HEK293 (cell line): ENCODE data around the gene TTLL3.
A peak's percentile ranks its signal among the peaks of the same experiment; 100 is the strongest.

Experiments used
- CTCF ChIA-PET: fragments of 350-600 bp; formaldehyde crosslinking; extraction: SDS; loops from one replicate; lab custom pipeline; 2021; ENCODE audit warnings: antibody characterized with exemption; lab: Yijun Ruan, JAX
- POLR2A ChIA-PET: fragments of 300-600 bp; formaldehyde crosslinking; extraction: SDS; loops from one replicate; lab custom pipeline; 2020; ENCODE audit warnings: antibody characterized with exemption, inconsistent platforms; lab: Yijun Ruan, JAX
- H3K27ac ChIP-seq: fragments of 200-500 bp; sonication (Bioruptor generic); 2 replicates; pipeline ENCODE4 v1.5.1; 2014; ENCODE audit warnings: low read depth, low read length, control low read depth, inconsistent platforms; ENCODE audit errors: extremely low read depth
- H3K36me3 ChIP-seq, 2 experiments: fragments of 200-500 bp in 1 of 2; sonication (Bioruptor generic) in 1 of 2; 1 replicate in 1 of 2; 2 replicates in 1 of 2; pipeline ENCODE4 v1.5.1; 2014 to 2017; ENCODE audit warnings: inconsistent platforms in 2 of 2, low read length in 2 of 2; ENCODE audit not compliant: control insufficient read depth in 2 of 2, insufficient read depth in 1 of 2
- H3K4me1 ChIP-seq: fragments of 200-500 bp; sonication (Bioruptor generic); 2 replicates; pipeline ENCODE4 v1.5.1; 2014; ENCODE audit warnings: mild to moderate bottlenecking, low read length, inconsistent platforms; ENCODE audit not compliant: control insufficient read depth, insufficient read depth
- H3K4me3 ChIP-seq: 2 replicates; pipeline ENCODE4 v1.5.1; 2011; ENCODE audit warnings: low read depth, mild to moderate bottlenecking, control low read depth, low read length, moderate library complexity
- H3K9me3 ChIP-seq: fragments of 200-500 bp; sonication (Bioruptor generic); 2 replicates; pipeline ENCODE4 v1.5.1; 2014; ENCODE audit warnings: low read depth, low read length, inconsistent platforms; ENCODE audit not compliant: control insufficient read depth, insufficient read depth
- GLIS1 ChIP-seq: fragments of 450-650 bp; formaldehyde crosslinking; IDR thresholded peaks from 2 replicates; pipeline ENCODE4 v1.5.1; 2016; ENCODE audit warnings: missing biosample characterization, missing genetic modification characterization
- SP2 ChIP-seq: fragments of 450-650 bp; formaldehyde crosslinking; IDR thresholded peaks from 2 replicates; pipeline ENCODE4 v1.5.1; 2016; ENCODE audit warnings: missing biosample characterization, missing genetic modification characterization
- YY2 ChIP-seq: fragments of 450-650 bp; formaldehyde crosslinking; IDR thresholded peaks from 2 replicates; pipeline ENCODE4 v1.5.1; 2016; ENCODE audit warnings: missing biosample characterization, missing genetic modification characterization
- ZBTB20 ChIP-seq: fragments of 450-650 bp; formaldehyde crosslinking; IDR thresholded peaks from 2 replicates; pipeline ENCODE4 v1.5.1; 2016; ENCODE audit warnings: missing biosample characterization, missing genetic modification characterization
- ZBTB8A ChIP-seq: fragments of 450-650 bp; formaldehyde crosslinking; IDR thresholded peaks from 2 replicates; pipeline ENCODE4 v1.5.1; 2016; ENCODE audit warnings: missing biosample characterization, missing genetic modification characterization
- ZNF266 ChIP-seq: fragments of 450-650 bp; formaldehyde crosslinking; IDR thresholded peaks from 2 replicates; pipeline ENCODE4 v1.5.1; 2016; ENCODE audit warnings: missing biosample characterization, missing genetic modification characterization, low read depth
- TF ChIP-seq, protein P1 (sequence below): fragments of 450-650 bp; formaldehyde crosslinking; IDR thresholded peaks from 2 replicates; pipeline ENCODE4 v1.5.1; 2016; ENCODE audit warnings: missing biosample characterization, missing genetic modification characterization, borderline replicate concordance
- TF ChIP-seq, protein P2 (sequence below): fragments of 450-650 bp; formaldehyde crosslinking; IDR thresholded peaks from 2 replicates; pipeline ENCODE4 v1.5.1; 2016; ENCODE audit warnings: missing biosample characterization, missing genetic modification characterization
- TF ChIP-seq, protein P3 (sequence below): fragments of 450-650 bp; formaldehyde crosslinking; conservative IDR thresholded peaks from 2 replicates; pipeline ENCODE4 v1.5.1; 2016; ENCODE audit warnings: low read depth, missing biosample characterization, missing genetic modification characterization
- TF ChIP-seq, protein P4 (sequence below): fragments of 450-650 bp; formaldehyde crosslinking; IDR thresholded peaks from 2 replicates; pipeline ENCODE4 v1.5.1; 2016; ENCODE audit warnings: missing biosample characterization, missing genetic modification characterization
- TF ChIP-seq, protein P5 (sequence below): fragments of 450-650 bp; formaldehyde crosslinking; IDR thresholded peaks from 2 replicates; pipeline ENCODE4 v1.5.1; 2016; ENCODE audit warnings: missing biosample characterization, missing genetic modification characterization
- TF ChIP-seq, protein P6 (sequence below): fragments of 450-650 bp; formaldehyde crosslinking; IDR thresholded peaks from 2 replicates; pipeline ENCODE4 v1.5.1; 2016; ENCODE audit warnings: missing biosample characterization, missing genetic modification characterization
- TF ChIP-seq, protein P7 (sequence below): fragments of 450-650 bp; formaldehyde crosslinking; IDR thresholded peaks from 2 replicates; pipeline ENCODE4 v1.5.1; 2016; ENCODE audit warnings: missing biosample characterization, missing genetic modification characterization

The TTLL3 gene, protein sequence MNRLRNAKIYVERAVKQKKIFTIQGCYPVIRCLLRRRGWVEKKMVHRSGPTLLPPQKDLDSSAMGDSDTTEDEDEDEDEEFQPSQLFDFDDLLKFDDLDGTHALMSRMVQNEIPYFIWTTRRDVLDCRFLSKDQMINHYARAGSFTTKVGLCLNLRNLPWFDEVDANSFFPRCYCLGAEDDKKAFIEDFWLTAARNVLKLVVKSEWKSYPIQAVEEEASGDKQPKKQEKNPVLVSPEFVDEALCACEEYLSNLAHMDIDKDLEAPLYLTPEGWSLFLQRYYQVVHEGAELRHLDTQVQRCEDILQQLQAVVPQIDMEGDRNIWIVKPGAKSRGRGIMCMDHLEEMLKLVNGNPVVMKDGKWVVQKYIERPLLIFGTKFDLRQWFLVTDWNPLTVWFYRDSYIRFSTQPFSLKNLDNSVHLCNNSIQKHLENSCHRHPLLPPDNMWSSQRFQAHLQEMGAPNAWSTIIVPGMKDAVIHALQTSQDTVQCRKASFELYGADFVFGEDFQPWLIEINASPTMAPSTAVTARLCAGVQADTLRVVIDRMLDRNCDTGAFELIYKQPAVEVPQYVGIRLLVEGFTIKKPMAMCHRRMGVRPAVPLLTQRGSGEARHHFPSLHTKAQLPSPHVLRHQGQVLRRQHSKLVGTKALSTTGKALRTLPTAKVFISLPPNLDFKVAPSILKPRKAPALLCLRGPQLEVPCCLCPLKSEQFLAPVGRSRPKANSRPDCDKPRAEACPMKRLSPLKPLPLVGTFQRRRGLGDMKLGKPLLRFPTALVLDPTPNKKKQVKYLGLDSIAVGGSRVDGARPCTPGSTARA

DNA sequence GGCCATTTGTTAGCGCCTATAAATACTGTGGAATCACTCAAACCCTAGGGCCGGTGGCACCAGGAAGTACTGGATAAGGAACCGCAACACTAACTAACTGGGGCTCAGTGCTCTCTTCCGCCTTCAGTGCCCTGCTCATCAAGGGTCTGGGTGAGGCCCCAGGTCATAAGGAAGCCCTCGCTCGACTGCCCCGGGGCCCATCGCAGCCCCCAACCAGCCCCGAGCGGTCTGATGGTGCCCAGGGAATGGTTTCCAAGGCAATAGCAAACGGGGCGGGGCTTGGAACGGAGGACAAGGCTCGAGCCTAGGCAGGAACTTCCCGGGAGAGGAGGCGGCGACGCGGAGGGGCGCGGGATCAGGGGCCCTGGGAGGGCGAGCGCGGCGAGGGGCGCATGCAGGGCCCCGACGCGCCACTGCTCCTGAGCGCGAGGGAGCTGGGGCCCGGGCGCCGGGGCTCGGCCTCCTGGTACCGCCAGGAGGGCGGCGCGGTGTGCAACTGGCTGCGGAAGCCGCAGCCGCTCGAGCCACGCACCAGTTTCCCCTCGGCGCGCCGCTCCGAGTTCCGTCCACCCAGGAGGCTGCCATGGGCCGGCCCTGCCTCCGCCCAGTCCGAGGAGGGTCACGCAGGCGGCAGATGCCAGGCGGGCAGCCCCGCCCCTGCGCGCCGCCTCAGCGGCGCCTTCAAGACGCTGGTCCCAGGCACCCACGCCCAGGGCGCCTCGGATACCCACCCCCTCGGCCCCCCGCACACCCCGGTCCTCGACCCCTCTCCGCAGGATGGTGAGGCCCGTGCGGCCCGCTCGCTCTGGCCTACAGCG is at the start of gene TTLL3:
Gene TTLL3 (plus strand): TSS at position 648 of the 818 bp plus-strand sequence. CDS start 400 bp downstream, outside the sequence.
- H3K4me3 ChIP-seq = peak within 1 kb of the TSS; percentile 34
- CTCF ChIA-PET = interaction anchor here (0.6 to 1.1 kb wide), 2 partner anchors 144 to 306 kb away, joined by 4 read pairs; no protein-coding TSS in a partner anchor
- POLR2A ChIA-PET = interaction anchor here (0.6 to 3.6 kb wide), 2 partner anchors 17 to 78 kb away, joined by 3 to 18 read pairs; partner anchors contain the start of genes ARPC4, BRPF1 and TADA3
- peak within 1 kb of the TSS; percentile 76 for H3K27ac ChIP-seq
- peaks cover 6% of the 10 kb centered on the region; the same call in 1 of the 2 replicates for H3K4me1 ChIP-seq
- no peaks in the 10 kb centered on the region for H3K9me3 ChIP-seq
- TF ChIP-seq, protein P1, sequence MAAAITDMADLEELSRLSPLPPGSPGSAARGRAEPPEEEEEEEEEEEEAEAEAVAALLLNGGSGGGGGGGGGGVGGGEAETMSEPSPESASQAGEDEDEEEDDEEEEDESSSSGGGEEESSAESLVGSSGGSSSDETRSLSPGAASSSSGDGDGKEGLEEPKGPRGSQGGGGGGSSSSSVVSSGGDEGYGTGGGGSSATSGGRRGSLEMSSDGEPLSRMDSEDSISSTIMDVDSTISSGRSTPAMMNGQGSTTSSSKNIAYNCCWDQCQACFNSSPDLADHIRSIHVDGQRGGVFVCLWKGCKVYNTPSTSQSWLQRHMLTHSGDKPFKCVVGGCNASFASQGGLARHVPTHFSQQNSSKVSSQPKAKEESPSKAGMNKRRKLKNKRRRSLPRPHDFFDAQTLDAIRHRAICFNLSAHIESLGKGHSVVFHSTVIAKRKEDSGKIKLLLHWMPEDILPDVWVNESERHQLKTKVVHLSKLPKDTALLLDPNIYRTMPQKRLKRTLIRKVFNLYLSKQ (tag by site-specific recombination) = no peak
- TF ChIP-seq, protein P2, sequence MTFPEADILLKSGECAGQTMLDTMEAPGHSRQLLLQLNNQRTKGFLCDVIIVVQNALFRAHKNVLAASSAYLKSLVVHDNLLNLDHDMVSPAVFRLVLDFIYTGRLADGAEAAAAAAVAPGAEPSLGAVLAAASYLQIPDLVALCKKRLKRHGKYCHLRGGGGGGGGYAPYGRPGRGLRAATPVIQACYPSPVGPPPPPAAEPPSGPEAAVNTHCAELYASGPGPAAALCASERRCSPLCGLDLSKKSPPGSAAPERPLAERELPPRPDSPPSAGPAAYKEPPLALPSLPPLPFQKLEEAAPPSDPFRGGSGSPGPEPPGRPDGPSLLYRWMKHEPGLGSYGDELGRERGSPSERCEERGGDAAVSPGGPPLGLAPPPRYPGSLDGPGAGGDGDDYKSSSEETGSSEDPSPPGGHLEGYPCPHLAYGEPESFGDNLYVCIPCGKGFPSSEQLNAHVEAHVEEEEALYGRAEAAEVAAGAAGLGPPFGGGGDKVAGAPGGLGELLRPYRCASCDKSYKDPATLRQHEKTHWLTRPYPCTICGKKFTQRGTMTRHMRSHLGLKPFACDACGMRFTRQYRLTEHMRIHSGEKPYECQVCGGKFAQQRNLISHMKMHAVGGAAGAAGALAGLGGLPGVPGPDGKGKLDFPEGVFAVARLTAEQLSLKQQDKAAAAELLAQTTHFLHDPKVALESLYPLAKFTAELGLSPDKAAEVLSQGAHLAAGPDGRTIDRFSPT (tag by site-specific recombination) = no peak; the same call in 1 of the 2 replicates
- TF ChIP-seq, protein P3, sequence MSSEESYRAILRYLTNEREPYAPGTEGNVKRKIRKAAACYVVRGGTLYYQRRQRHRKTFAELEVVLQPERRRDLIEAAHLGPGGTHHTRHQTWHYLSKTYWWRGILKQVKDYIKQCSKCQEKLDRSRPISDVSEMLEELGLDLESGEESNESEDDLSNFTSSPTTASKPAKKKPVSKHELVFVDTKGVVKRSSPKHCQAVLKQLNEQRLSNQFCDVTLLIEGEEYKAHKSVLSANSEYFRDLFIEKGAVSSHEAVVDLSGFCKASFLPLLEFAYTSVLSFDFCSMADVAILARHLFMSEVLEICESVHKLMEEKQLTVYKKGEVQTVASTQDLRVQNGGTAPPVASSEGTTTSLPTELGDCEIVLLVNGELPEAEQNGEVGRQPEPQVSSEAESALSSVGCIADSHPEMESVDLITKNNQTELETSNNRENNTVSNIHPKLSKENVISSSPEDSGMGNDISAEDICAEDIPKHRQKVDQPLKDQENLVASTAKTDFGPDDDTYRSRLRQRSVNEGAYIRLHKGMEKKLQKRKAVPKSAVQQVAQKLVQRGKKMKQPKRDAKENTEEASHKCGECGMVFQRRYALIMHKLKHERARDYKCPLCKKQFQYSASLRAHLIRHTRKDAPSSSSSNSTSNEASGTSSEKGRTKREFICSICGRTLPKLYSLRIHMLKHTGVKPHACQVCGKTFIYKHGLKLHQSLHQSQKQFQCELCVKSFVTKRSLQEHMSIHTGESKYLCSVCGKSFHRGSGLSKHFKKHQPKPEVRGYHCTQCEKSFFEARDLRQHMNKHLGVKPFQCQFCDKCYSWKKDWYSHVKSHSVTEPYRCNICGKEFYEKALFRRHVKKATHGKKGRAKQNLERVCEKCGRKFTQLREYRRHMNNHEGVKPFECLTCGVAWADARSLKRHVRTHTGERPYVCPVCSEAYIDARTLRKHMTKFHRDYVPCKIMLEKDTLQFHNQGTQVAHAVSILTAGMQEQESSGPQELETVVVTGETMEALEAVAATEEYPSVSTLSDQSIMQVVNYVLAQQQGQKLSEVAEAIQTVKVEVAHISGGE (tag by site-specific recombination) = peak; percentile 78
- TF ChIP-seq, protein P4, sequence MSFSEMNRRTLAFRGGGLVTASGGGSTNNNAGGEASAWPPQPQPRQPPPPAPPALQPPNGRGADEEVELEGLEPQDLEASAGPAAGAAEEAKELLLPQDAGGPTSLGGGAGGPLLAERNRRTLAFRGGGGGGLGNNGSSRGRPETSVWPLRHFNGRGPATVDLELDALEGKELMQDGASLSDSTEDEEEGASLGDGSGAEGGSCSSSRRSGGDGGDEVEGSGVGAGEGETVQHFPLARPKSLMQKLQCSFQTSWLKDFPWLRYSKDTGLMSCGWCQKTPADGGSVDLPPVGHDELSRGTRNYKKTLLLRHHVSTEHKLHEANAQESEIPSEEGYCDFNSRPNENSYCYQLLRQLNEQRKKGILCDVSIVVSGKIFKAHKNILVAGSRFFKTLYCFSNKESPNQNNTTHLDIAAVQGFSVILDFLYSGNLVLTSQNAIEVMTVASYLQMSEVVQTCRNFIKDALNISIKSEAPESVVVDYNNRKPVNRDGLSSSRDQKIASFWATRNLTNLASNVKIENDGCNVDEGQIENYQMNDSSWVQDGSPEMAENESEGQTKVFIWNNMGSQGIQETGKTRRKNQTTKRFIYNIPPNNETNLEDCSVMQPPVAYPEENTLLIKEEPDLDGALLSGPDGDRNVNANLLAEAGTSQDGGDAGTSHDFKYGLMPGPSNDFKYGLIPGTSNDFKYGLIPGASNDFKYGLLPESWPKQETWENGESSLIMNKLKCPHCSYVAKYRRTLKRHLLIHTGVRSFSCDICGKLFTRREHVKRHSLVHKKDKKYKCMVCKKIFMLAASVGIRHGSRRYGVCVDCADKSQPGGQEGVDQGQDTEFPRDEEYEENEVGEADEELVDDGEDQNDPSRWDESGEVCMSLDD (tag by site-specific recombination) = no peak
- peak; percentile 61 for TF ChIP-seq GLIS1 (tag by site-specific recombination)
- TF ChIP-seq ZNF266 (tag by site-specific recombination) = no peak
- TF ChIP-seq SP2 = 0 out of 2 replicates have a peak, but pooled peaks have one; percentile 14
- TF ChIP-seq, protein P5, sequence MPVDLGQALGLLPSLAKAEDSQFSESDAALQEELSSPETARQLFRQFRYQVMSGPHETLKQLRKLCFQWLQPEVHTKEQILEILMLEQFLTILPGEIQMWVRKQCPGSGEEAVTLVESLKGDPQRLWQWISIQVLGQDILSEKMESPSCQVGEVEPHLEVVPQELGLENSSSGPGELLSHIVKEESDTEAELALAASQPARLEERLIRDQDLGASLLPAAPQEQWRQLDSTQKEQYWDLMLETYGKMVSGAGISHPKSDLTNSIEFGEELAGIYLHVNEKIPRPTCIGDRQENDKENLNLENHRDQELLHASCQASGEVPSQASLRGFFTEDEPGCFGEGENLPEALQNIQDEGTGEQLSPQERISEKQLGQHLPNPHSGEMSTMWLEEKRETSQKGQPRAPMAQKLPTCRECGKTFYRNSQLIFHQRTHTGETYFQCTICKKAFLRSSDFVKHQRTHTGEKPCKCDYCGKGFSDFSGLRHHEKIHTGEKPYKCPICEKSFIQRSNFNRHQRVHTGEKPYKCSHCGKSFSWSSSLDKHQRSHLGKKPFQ (tag by site-specific recombination) = no peak
- 0 out of 2 replicates have a peak, but pooled peaks have one; percentile 17 for TF ChIP-seq ZBTB8A
- no peak for TF ChIP-seq YY2 (tag by site-specific recombination)
- TF ChIP-seq, protein P6, sequence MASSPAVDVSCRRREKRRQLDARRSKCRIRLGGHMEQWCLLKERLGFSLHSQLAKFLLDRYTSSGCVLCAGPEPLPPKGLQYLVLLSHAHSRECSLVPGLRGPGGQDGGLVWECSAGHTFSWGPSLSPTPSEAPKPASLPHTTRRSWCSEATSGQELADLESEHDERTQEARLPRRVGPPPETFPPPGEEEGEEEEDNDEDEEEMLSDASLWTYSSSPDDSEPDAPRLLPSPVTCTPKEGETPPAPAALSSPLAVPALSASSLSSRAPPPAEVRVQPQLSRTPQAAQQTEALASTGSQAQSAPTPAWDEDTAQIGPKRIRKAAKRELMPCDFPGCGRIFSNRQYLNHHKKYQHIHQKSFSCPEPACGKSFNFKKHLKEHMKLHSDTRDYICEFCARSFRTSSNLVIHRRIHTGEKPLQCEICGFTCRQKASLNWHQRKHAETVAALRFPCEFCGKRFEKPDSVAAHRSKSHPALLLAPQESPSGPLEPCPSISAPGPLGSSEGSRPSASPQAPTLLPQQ = 0 out of 2 replicates have a peak, but pooled peaks have one; percentile 13
- TF ChIP-seq, protein P7, sequence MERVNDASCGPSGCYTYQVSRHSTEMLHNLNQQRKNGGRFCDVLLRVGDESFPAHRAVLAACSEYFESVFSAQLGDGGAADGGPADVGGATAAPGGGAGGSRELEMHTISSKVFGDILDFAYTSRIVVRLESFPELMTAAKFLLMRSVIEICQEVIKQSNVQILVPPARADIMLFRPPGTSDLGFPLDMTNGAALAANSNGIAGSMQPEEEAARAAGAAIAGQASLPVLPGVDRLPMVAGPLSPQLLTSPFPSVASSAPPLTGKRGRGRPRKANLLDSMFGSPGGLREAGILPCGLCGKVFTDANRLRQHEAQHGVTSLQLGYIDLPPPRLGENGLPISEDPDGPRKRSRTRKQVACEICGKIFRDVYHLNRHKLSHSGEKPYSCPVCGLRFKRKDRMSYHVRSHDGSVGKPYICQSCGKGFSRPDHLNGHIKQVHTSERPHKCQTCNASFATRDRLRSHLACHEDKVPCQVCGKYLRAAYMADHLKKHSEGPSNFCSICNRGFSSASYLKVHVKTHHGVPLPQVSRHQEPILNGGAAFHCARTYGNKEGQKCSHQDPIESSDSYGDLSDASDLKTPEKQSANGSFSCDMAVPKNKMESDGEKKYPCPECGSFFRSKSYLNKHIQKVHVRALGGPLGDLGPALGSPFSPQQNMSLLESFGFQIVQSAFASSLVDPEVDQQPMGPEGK = 0 out of 2 replicates have a peak, but pooled peaks have one; percentile 3
- TF ChIP-seq ZBTB20 = peak; percentile 86
- TF ChIP-seq, all 188 proteins: peak for 7
- peaks cover 3 to 71% of the 10 kb centered on the region in 2 experiments for H3K36me3 ChIP-seq
